Loucy (cell line): ENCODE results near the gene NCAM1.

Experiments used
- H2AFZ ChIP-seq: fragments of 200-600 bp; sonication (generic); 2 replicates; pipeline ENCODE4 v1.6.0; 2016; ENCODE audit warnings: antibody characterized with exemption, mild to moderate bottlenecking, low read length, moderate library complexity
- H3F3A ChIP-seq: fragments of 200-600 bp; 2 replicates; pipeline ENCODE4 v1.6.0; 2016; ENCODE audit warnings: antibody characterized with exemption, low read depth, mild to moderate bottlenecking
- H3K27me3 ChIP-seq: fragments of 200-600 bp; sonication (generic); 2 replicates; pipeline ENCODE4 v1.6.1; 2014; ENCODE audit warnings: low read length, mild to moderate bottlenecking; ENCODE audit not compliant: insufficient read depth, poor library complexity, severe bottlenecking
- H3K36me3 ChIP-seq: fragments of 200-600 bp; sonication (generic); 2 replicates; pipeline ENCODE4 v1.6.1; 2016; ENCODE audit warnings: low read length; ENCODE audit not compliant: insufficient read depth
- H3K4me1 ChIP-seq: fragments of 200-600 bp; sonication (generic); 2 replicates; pipeline ENCODE4 v1.5.1; 2014; ENCODE audit warnings: low read length, mild to moderate bottlenecking; ENCODE audit not compliant: insufficient read depth, poor library complexity, severe bottlenecking
- H3K4me2 ChIP-seq: fragments of 200-600 bp; sonication (generic); 2 replicates; pipeline ENCODE4 v1.6.0; 2014; ENCODE audit warnings: antibody characterized with exemption, low read length, low read depth, mild to moderate bottlenecking; ENCODE audit not compliant: poor library complexity, severe bottlenecking
- H3K4me3 ChIP-seq: fragments of 200-600 bp; sonication (generic); 2 replicates; pipeline ENCODE4 v1.5.1; 2014; ENCODE audit warnings: low read length, mild to moderate bottlenecking, mixed read lengths; ENCODE audit not compliant: poor library complexity, severe bottlenecking
- H3K79me2 ChIP-seq: fragments of 200-600 bp; sonication (generic); 2 replicates; pipeline ENCODE4 v1.6.1; 2014; ENCODE audit warnings: low read length; ENCODE audit not compliant: insufficient read depth
- H3K9ac ChIP-seq: fragments of 200-600 bp; sonication (generic); 2 replicates; pipeline ENCODE4 v1.6.0; 2014; ENCODE audit warnings: mild to moderate bottlenecking, low read depth, low read length, moderate library complexity; ENCODE audit not compliant: poor library complexity, severe bottlenecking
- H3K9me2 ChIP-seq: fragments of 200-600 bp; sonication (generic); replicated peaks from 2 replicates; pipeline ENCODE4 v1.6.1; 2016; ENCODE audit warnings: low read depth, low read length, mixed read lengths
- H3K9me3 ChIP-seq: fragments of 200-600 bp; sonication (generic); 2 replicates; pipeline ENCODE4 v1.6.1; 2014; ENCODE audit warnings: mild to moderate bottlenecking, antibody characterized with exemption, low read length, low read depth; ENCODE audit not compliant: insufficient read depth
- H4K20me1 ChIP-seq: fragments of 200-600 bp; sonication (generic); 2 replicates; pipeline ENCODE4 v1.6.0; 2014; ENCODE audit warnings: antibody characterized with exemption, low read length, mild to moderate bottlenecking; ENCODE audit not compliant: insufficient read depth, poor library complexity, severe bottlenecking
- CTCF ChIP-seq: fragments of 200-600 bp; sonication (generic); conservative IDR thresholded peaks from 2 replicates; pipeline ENCODE4 v1.5.1; 2014; ENCODE audit warnings: mild to moderate bottlenecking, antibody characterized with exemption, low read length
- EZH2phosphoT487 ChIP-seq: fragments of 200-600 bp; IDR thresholded peaks from 2 replicates; pipeline ENCODE4 v1.6.1; 2018; ENCODE audit warnings: antibody characterized with exemption, mild to moderate bottlenecking, moderate library complexity, borderline replicate concordance

NCAM1 gene

GRCh38 chr11:113269636-113270035 is 308.4 kb downstream of the NCAM1 start:
- Histone ChIP-seq H3K9me2 (no peaks in the 10 kb centered on the region), H3K9ac (no peak overlapping the region), H3K4me2 (no peak overlapping the region), H3F3A (no peaks in the 10 kb centered on the region), H4K20me1 (no peaks in the 10 kb centered on the region), H3K4me3 (no peak overlapping the region), H3K9me3 (peaks cover 4% of the 10 kb centered on the region; the same call in 1 of the 2 replicates), H3K36me3 (no peaks in the 10 kb centered on the region), H3K27me3 (no peaks in the 10 kb centered on the region), H3K79me2 (no peaks in the 10 kb centered on the region), H2AFZ (no peak overlapping the region), H3K4me1 (no peaks in the 10 kb centered on the region)
- TF ChIP-seq CTCF, result no peak
- no peak for TF ChIP-seq EZH2phosphoT487

- no peaks in the 10 kb centered on the region for H4K20me1 ChIP-seq
- H2AFZ ChIP-seq, result no peak overlapping the region
- no peaks in the 10 kb centered on the region for H3K27me3 ChIP-seq
- H3K4me3 ChIP-seq, result no peak overlapping the region
- no peak overlapping the region for H3K4me2 ChIP-seq
- TF ChIP-seq EZH2phosphoT487 (no peak), CTCF (no peak)
- H3K36me3 ChIP-seq, result no peaks in the 10 kb centered on the region
- no peaks in the 10 kb centered on the region for H3K4me1 ChIP-seq
- no peaks in the 10 kb centered on the region for H3K9me2 ChIP-seq
- H3K9me3 ChIP-seq, result peaks cover 4% of the 10 kb centered on the region; the same call in 1 of the 2 replicates
- H3K9ac ChIP-seq, result no peak overlapping the region
- no peaks in the 10 kb centered on the region for H3K79me2 ChIP-seq
- no peaks in the 10 kb centered on the region for H3F3A ChIP-seq
Measured at GRCh38 chr11:113270080-113270479, 308.9 kb downstream of the NCAM1 start.

GRCh38 chr11:113271551-113272245 is 310.5 kb downstream of the NCAM1 start:
- Histone ChIP-seq H3K79me2 (no peaks in the 10 kb centered on the region), H3K27me3 (no peaks in the 10 kb centered on the region), H3K36me3 (no peaks in the 10 kb centered on the region), H3K9me2 (no peaks in the 10 kb centered on the region), H3K9ac (no peak overlapping the region), H4K20me1 (no peaks in the 10 kb centered on the region), H3F3A (no peaks in the 10 kb centered on the region), H2AFZ (no peak overlapping the region), H3K4me2 (no peak overlapping the region), H3K4me3 (no peak overlapping the region), H3K4me1 (no peaks in the 10 kb centered on the region), H3K9me3 (peaks cover 4% of the 10 kb centered on the region; the same call in 1 of the 2 replicates)
- TF ChIP-seq CTCF (no peak), EZH2phosphoT487 (no peak)
